Activated CD4-positive, alpha-beta T cell treated with anti-CD3 and anti-CD28 coated beads for 36 hours (primary cell): ENCODE measurements around the gene DPH1. TPM values are rescaled to one million over a fixed set of nuclear protein-coding genes. Genes with fewer than 3 reads are reported as not detected.
"Not testable (repeated sequence)": the region's sequence is repeated elsewhere in the genome, so short reads cannot be mapped to it uniquely, and the experiment has no call there.

Experiments
- ATAC-seq: fragments of 200-7000 bp; cut with Tn5 transposase; one replicate; pipeline ENCODE4 v1.10.0; 2021; ENCODE audit warnings: mild to moderate bottlenecking, moderate library complexity
- CTCF ChIA-PET: fragments of 350-600 bp; sonication (Branson Sonifier 250); formaldehyde crosslinking; loops from one replicate; lab custom pipeline; 2021; ENCODE audit warnings: antibody characterized with exemption; lab: Charles Lee
- POLR2A ChIA-PET: fragments of 350-600 bp; sonication (Branson Sonifier 250); formaldehyde crosslinking; loops from one replicate; lab custom pipeline; 2021; ENCODE audit warnings: antibody characterized with exemption, inconsistent platforms; lab: Charles Lee
- DNase-seq: peaks from one replicate; pipeline ENCODE4 v3.0.0-alpha.2; 2020
- H3K27ac Mint-ChIP-seq: one replicate; pipeline ENCODE4 v1.8.0; 2021; ENCODE audit warnings: mixed read lengths
- H3K27me3 Mint-ChIP-seq: one replicate; pipeline ENCODE4 v1.8.0; 2021; ENCODE audit warnings: mixed read lengths
- H3K36me3 Mint-ChIP-seq: one replicate; pipeline ENCODE4 v1.8.0; 2021; ENCODE audit warnings: low read depth, mixed read lengths
- H3K4me1 Mint-ChIP-seq: one replicate; pipeline ENCODE4 v1.8.0; 2021; ENCODE audit warnings: mixed read lengths
- H3K4me3 Mint-ChIP-seq: one replicate; pipeline ENCODE4 v1.8.0; 2021; ENCODE audit warnings: mild to moderate bottlenecking, moderate library complexity, mixed read lengths
- H3K9me3 Mint-ChIP-seq: one replicate; pipeline ENCODE4 v1.8.0; 2021; ENCODE audit warnings: low read depth, mixed read lengths
- intact Hi-C, 2 experiments: fragments of 100-400 bp; cut with DNase I in 1 of 2; cut with micrococcal nuclease in 1 of 2; formaldehyde crosslinking; loops; one replicate each; pipeline versions ENCODE4 v1.14.2 to v1.15.1; 2022 to 2024; cut with DNase I, micrococcal nuclease
- total RNA-seq, 2 experiments: library from RNA; stranded (reverse); gene quantifications; one replicate each; pipeline ENCODE4 v1.2.3, GENCODE V29; 2021

Gene DPH1
- total RNA-seq, 2 experiments from 2014 or later = 29.1 to 37.0 TPM

DNA sequence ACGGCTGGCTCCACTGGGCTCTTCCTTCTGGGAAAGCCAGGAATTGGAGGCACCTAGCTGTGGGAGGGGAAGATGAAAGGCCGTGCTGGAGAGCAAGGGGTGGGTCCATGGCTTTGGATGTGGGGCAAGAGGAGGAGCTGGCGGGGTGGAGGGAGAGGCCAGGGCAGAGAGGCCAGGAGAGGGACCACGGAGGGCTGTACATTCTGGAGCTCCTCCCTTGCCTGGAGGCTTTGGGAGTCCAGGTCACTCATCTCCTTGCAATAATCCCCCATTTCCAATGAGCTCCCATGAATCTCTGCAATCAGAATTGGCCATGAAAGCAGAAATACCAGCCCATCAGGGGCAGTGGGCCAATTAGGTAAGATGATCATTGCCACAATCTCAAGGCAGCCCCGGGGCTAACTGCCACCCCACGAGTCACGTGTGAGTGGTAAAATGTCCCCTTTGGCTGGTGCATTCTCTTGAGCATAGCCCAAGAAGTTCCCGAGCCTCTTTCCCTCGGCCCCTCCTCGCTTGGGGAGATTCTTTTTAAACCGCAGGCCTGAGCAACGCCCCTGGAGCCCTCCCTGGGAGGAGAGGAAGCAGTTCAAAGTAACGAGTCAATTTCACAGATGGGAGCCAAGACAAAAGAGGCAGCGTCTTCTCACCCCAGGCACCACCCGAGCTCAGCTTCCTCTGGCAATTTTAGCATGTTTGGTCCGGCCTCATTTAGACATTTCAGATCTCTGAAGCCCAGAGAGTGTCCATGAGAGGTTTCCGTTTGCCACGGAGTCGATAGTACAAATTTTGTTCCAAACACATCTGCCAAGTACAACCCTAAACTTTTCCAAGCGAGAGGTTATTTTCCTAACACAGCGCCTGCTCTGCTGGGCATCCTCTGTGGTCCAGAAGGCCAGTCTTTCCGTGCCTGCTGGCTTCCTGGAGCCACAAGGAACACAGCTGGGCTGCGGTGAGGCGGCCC, 18.3 kb upstream of the DPH1 start:
- Mint-ChIP-seq H3K36me3 (no peaks in the 10 kb centered on the region), H3K9me3 (no peaks in the 10 kb centered on the region), H3K27me3 (peaks cover 8% of the 10 kb centered on the region), H3K27ac (no peak overlapping the region), H3K4me3 (no peak overlapping the region), H3K4me1 (no peaks in the 10 kb centered on the region)
- DNase-seq (no peak), ATAC-seq (no peak)
- ChIA-PET POLR2A (no interaction called here), CTCF (interaction anchor here (0.6 to 0.9 kb wide), 2 partner anchors 13 to 26 kb away, joined by 3 read pairs; partner anchors contain the start of gene RTN4RL1)
- intact Hi-C loops = no loop called here

- Mint-ChIP-seq H3K4me3 (no peak overlapping the region), H3K4me1 (no peaks in the 10 kb centered on the region), H3K9me3 (no peaks in the 10 kb centered on the region), H3K36me3 (no peaks in the 10 kb centered on the region), H3K27ac (no peak overlapping the region), H3K27me3 (peaks cover 8% of the 10 kb centered on the region)
- no peak for ATAC-seq
- intact Hi-C loops = no loop called here
- no peak for DNase-seq
- CTCF ChIA-PET = no interaction called here
- POLR2A ChIA-PET = no interaction called here
These were observed 17.5 kb upstream of the DPH1 start for GRCh38 chr17:2012499-2012898.

DNA sequence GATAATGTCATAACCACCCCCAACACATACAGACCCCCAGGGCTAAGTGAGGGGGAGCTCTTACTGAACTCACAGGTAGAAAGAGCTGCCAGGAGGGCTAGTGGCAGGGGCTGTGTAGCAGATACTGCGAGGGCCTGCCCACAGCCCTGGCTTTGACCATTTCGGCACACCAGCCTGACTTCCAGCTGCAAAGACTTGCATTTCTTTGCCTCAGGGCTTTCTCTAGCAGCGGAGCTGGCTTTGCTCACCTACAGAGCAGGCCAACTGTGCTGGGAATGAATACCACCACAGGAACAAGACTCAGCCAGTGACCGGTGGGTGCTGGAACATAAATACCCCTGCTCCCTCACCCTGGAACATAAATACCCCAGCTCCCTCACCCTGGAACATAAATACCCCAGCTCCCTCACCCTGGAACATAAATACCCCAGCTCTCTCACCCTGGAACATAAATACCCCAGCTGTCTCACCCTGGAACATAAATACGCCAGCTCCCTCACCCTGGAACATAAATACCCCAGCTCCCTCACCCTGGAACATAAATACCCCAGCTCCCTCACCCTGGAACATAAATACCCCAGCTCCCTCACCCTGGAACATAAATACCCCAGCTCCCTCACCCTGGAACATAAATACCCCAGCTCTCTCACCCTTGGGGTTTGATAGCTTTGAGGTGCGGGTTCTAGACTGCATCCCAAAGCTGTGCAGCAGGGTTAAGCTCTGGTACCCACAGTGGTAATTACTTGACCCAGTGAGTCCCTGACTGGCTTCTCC, 16.5 kb upstream of the DPH1 start:
- H3K9me3 Mint-ChIP-seq, ATAC-seq, H3K27ac Mint-ChIP-seq, DNase-seq, H3K4me1 Mint-ChIP-seq, H3K36me3 Mint-ChIP-seq, CTCF ChIA-PET, intact Hi-C loops, POLR2A ChIA-PET, H3K27me3 Mint-ChIP-seq, H3K4me3 Mint-ChIP-seq: not testable (repeated sequence)

GRCh38 chr17:2013994-2014317, 16.0 kb upstream of the DPH1 start:
- peaks cover 8% of the 10 kb centered on the region for H3K27me3 Mint-ChIP-seq
- DNase-seq = no peak
- no peak overlapping the region for H3K4me3 Mint-ChIP-seq
- intact Hi-C loops = no loop called here
- no peaks in the 10 kb centered on the region for H3K4me1 Mint-ChIP-seq
- no peaks in the 10 kb centered on the region for H3K36me3 Mint-ChIP-seq
- no peaks in the 10 kb centered on the region for H3K9me3 Mint-ChIP-seq
- CTCF ChIA-PET = no interaction called here
- no peak overlapping the region for H3K27ac Mint-ChIP-seq
- POLR2A ChIA-PET = no interaction called here
- no peak for ATAC-seq

DNA sequence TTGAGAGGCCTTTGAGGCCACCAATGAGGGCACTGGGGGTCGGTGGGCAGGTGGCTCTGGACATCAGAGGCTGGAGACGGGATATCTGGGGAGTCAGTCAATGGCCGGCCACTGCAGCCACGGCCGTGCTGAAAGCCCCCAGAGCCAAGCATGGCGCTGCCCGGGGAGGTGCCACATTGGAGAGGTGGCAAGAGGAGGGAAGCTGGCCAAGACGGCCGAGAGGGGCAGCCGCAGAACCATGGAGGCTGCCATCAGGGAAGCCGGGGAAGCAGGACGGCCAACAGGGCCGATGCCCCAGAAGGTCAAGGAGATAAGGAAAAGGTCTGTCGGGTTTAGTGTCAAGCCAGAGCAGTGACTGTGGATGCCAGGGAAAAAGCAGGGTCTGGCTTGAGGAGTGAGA, 14.6 kb upstream of the DPH1 start:
- CTCF ChIA-PET = no interaction called here
- POLR2A ChIA-PET = no interaction called here
- H3K27me3 Mint-ChIP-seq = peaks cover 8% of the 10 kb centered on the region
- no peak overlapping the region for H3K27ac Mint-ChIP-seq
- intact Hi-C loops = no loop called here
- H3K4me3 Mint-ChIP-seq = no peak overlapping the region
- no peaks in the 10 kb centered on the region for H3K4me1 Mint-ChIP-seq
- ATAC-seq (no peak), DNase-seq (no peak)
- H3K9me3 Mint-ChIP-seq = no peaks in the 10 kb centered on the region
- H3K36me3 Mint-ChIP-seq = no peaks in the 10 kb centered on the region

DNA sequence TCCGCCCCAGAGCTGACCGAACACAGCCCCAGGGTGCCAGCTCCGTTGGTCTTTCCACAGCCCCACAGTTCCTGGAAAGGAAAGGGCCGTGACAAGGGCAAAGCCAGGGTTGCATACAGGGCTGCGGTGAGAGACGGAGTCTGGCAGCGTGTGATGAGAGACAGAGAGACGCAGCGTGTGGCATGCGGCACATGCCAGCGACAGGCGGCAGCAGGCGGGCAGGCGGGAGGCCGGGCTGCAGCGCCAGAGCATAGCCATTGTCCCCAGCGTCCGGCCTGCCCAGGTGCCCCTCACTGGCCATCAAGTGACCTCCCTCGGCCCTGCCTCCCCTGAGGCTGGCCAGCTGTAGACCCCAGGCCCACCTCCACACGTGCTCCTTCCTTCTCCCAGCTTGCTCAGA, 13.5 kb upstream of the DPH1 start:
- no peak for ATAC-seq
- intact Hi-C loops = no loop called here
- CTCF ChIA-PET = no interaction called here
- H3K36me3 Mint-ChIP-seq = no peaks in the 10 kb centered on the region
- H3K4me1 Mint-ChIP-seq = no peaks in the 10 kb centered on the region
- H3K9me3 Mint-ChIP-seq = no peaks in the 10 kb centered on the region
- no peak overlapping the region for H3K4me3 Mint-ChIP-seq
- no peak for DNase-seq
- no peak overlapping the region for H3K27ac Mint-ChIP-seq
- POLR2A ChIA-PET = no interaction called here
- H3K27me3 Mint-ChIP-seq = peaks cover 8% of the 10 kb centered on the region

- Mint-ChIP-seq H3K9me3 (no peaks in the 10 kb centered on the region), H3K4me3 (no peak overlapping the region), H3K27ac (no peak overlapping the region), H3K4me1 (no peaks in the 10 kb centered on the region), H3K27me3 (peaks cover 7% of the 10 kb centered on the region), H3K36me3 (no peaks in the 10 kb centered on the region)
- DNase-seq (no peak), ATAC-seq (no peak)
- ChIA-PET CTCF (no interaction called here), POLR2A (no interaction called here)
- intact Hi-C loops = no loop called here
These were observed 12.5 kb upstream of the DPH1 start for GRCh38 chr17:2017274-2017941.

DNA sequence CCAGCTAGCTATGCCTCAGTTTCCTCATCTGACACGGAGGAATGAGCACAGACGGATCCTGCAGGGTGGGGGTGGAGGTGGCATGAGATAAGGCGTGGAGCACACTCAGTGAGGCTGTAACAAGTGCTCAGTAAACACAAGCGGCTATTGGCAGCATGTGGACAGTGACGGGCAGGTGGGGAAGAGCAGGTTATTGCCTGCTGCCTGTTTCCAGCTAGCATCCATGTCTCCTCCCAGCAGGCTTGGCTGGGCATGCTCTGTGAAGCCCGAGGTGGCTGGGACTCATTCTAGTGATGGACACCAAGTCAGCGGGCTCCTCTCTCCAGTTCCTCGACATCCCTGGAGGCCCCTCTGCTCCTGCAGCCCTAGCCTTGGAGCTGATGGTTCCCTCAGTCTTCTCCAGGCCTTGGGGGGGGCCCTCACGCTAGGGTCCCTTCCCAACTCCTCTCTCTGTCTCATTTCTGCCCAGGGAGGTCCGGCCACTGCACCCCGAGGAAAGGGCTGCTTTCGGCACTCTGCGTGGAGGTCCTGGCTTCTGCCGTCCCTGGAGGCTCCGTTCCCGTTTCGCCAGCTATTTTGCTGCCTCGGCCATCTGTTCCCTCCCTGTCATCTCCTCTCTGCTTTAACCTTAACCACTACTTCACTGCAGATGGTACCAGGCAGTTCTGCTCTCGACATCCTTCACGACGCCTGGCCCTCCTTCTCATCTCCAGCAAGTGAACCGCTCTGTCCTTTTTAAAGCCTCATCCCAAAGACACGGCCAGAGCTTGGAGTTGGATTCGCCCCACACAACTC, 11.0 kb upstream of the DPH1 start:
- intact Hi-C loops = no loop called here
- DNase-seq (no peak), ATAC-seq (no peak)
- CTCF ChIA-PET = interaction anchor here (0.7 kb wide), 1 partner anchor 987 kb away, joined by 3 read pairs; no protein-coding TSS in a partner anchor
- H3K36me3 Mint-ChIP-seq = no peaks in the 10 kb centered on the region
- no peaks in the 10 kb centered on the region for H3K9me3 Mint-ChIP-seq
- H3K27me3 Mint-ChIP-seq = peaks cover 6% of the 10 kb centered on the region
- POLR2A ChIA-PET = no interaction called here
- H3K27ac Mint-ChIP-seq = no peak overlapping the region
- H3K4me3 Mint-ChIP-seq = no peak overlapping the region
- H3K4me1 Mint-ChIP-seq = peaks cover 3% of the 10 kb centered on the region

DNA sequence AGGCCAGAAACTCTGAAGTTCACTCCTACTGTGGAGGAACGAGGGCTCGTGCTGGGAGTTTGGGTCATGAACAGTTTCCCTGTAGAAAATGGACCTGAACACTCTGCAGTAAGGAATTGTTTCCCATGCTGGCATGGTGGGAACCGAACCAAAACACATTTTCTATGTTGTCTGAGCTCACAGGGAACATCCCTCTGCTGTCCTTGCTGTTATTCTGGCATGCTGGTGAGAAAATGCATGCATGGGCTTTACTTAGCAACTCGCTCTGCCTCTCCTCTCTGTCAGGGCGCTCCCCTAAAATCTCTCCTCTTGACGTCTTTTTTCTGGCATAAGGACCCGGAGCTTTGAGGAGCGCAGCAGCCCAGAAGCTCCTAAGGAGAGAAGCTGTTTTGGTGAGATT, 10.2 kb upstream of the DPH1 start:
- peaks cover 7% of the 10 kb centered on the region for H3K27me3 Mint-ChIP-seq
- no peak for ATAC-seq
- H3K27ac Mint-ChIP-seq = no peak overlapping the region
- ChIA-PET CTCF (interaction anchor here (0.6 kb wide), 1 partner anchor 57 kb away, joined by 3 read pairs; no protein-coding TSS in a partner anchor), POLR2A (no interaction called here)
- H3K4me3 Mint-ChIP-seq = no peak overlapping the region
- no peak for DNase-seq
- no peaks in the 10 kb centered on the region for H3K36me3 Mint-ChIP-seq
- intact Hi-C loops = no loop called here
- H3K4me1 Mint-ChIP-seq = peaks cover 6% of the 10 kb centered on the region
- H3K9me3 Mint-ChIP-seq = no peaks in the 10 kb centered on the region

DNA sequence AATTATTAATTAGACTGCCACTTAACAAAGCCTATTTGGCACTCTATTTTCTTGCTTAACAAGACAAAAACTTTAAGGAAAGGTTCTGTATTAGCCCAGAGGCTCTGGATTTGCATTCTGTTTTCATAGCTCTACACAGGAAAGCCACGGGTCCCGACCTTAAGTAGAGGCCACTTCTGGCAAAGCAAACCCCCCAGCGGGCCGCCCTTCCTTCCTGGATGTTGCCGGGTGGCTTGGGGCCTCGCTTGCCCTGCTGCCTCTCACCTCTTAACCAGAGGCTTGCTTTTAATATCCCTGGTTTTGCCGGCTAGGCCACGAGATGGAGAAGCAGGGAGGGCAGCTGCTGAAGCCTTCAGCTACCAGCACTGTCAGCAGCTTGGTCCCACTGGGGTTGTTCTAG, 9.2 kb upstream of the DPH1 start:
- no peak for ATAC-seq
- POLR2A ChIA-PET = no interaction called here
- intact Hi-C loops = no loop called here

GRCh38 chr17:2022647-2023240, 7.2 kb upstream of the DPH1 start:
- Mint-ChIP-seq H3K36me3 (no peaks in the 10 kb centered on the region), H3K27me3 (peaks cover 18% of the 10 kb centered on the region), H3K4me1 (peaks cover 12% of the 10 kb centered on the region), H3K27ac (no peak overlapping the region), H3K9me3 (no peaks in the 10 kb centered on the region), H3K4me3 (no peak overlapping the region)
- no peak for DNase-seq
- no peak for ATAC-seq
- POLR2A ChIA-PET = no interaction called here
- intact Hi-C loops = no loop called here
- CTCF ChIA-PET = no interaction called here

More for the DNA sequence above, 9.2 kb upstream of the DPH1 start:
- Mint-ChIP-seq H3K27me3 (peaks cover 5% of the 10 kb centered on the region), H3K9me3 (no peaks in the 10 kb centered on the region), H3K36me3 (no peaks in the 10 kb centered on the region), H3K27ac (no peak overlapping the region), H3K4me3 (no peak overlapping the region), H3K4me1 (peaks cover 7% of the 10 kb centered on the region)
- DNase-seq = no peak
- CTCF ChIA-PET = no interaction called here
